CMK (cell line): Measurements from ENCODE around the gene ITGA11.

Experiments
- DNase-seq: peaks from one replicate; pipeline ENCODE4 v3.0.0-alpha.2; 2010; ENCODE audit warnings: low read depth

ITGA11 gene

DNA sequence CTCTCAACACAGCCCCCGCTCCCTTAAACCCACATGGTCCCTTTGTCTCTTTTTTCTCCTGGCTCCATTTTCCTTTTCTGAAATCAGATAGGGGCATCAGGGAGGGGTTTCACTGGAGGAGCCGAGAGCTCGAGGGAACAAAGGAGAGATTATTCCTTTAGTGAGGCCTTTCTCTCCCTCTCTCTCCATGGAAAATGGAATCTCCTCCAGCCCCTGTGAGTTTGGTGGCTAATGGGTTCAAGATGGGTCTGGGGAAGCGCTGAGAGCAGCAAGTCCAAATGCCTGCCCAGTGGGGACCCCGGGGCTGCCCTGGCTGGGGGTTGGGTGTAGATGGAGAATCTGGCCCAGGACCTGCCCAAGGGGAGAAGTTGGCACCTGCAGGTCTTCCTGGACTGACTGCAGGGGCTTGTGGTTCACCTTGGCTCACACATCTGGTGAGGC lies 56.8 kb downstream of the ITGA11 start:
- DNase-seq, result no peak

GRCh38 chr15:68374168-68374745 lies 57.7 kb downstream of the ITGA11 start:
- no peak for DNase-seq

DNA sequence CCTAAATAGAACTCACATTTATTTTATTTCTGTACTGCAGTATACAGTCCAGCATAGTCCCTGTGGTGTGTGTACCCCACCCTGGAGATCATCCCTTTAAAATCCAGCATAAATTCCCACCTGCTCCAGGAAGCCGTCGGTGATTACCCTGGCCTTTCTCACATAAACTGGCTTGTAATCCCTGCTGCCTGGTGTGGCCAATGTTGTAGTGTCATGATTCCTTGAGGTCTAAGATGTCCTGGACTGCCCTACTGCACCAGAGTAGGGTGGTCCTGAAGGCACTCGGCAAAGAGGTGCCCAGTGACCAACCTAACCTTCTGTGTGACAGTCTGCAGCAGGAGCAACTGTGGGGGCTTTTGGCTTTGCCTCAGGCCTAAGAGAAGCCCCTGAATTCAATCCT lies 58.9 kb downstream of the ITGA11 start:
- DNase-seq, result no peak

- DNase-seq, result no peak
Measured at GRCh38 chr15:68372291-68372811, 59.6 kb downstream of the ITGA11 start.

DNA sequence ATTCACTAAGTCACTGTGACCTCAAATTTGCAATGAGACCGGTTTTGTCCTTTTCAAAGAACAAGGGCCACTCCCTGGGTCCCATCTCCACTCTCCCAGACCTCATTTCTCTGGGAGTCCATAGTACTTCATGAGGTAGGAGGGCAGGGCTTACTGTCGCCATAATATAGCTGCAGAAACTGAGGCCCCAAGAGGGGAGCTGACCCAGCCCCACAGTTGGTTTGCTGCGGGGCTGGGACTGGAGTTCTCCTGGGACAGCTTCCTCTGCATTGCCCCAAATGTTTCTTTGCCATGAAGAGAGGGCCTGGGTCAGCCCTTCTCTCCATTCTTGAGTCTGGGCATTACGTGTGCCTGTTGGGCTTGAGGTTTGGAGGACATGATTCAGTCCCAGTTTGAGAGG lies 60.1 kb downstream of the ITGA11 start:
- DNase-seq, result no peak

DNA sequence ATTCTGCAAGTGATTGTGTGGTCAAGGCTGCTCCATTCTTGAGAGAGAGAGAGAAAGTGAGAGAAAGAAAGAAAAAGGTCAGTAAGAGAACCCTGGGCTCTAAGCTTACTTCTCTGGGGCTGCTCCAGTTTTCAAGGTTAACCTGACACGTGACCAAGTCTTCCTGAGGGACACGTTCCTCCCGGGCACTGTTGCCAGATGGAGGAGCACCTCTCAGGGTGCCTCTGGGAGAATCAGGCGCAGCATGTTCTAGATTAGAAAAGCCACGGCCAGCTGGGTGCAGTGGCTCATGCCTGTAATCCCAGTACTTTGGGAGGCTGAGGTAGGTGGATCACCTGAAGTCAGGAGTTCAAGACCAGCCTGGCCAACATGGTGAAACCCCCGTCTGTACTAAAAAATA lies 60.8 kb downstream of the ITGA11 start:
- DNase-seq, result no peak

DNA sequence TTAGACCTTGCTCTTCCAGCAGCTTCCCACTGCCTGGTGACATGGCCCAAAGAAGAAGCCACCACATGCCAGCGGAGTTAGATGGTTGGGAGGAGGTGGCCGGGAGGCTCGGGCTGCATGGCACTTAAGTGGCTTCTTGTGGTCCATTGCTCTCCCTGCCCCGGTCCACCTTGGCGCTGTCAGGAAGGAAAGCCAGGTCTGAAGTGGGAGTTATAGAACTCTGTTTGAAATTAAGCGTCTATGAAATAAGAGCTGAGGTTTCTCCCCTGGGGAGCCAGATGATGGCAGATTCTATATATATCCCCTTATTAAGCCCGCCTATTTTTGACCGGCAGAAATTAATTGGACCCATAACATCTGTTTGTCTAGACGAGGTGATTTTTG lies 61.2 kb downstream of the ITGA11 start:
- DNase-seq, result no peak

DNA sequence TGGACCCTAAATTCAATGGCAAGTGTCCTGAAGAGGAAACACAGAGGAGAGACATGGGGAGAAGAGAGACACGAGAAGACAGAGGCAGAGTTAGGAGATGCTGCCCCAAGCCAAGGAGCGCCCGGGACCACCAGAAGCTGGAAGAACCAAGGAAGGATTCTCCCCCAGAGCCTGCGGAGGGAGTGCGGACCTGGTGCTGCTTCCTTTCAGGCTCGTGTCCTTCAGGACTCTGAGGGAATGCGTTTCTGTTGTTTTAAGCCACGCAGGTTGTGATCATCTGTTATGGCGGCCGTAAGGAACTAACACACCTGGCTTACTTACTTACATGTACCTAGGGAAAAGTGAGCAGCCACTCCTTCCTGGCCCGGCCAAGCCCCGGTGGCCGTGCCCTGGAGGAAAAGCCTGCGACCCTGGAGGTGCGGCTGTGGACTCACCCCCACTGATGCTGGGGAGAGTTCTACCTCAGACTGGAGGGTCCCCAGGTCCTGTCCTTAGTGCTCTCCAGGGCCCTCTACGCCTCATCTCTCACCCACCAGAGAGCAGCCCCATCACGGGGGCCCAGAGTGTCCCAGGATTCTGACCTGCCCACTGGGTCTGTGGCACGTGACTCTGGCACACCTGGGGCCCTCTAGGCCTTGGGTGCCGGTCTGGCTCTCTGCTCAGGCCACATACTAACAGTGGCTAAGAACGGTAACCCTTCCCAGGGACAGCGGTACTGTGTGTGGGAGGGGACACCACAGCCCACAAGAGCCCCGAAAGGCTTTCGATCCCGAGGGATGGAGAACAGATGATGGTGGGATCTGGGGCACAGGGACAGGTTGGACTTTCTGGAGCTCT lies 61.8 kb downstream of the ITGA11 start:
- DNase-seq, result no peak

DNA sequence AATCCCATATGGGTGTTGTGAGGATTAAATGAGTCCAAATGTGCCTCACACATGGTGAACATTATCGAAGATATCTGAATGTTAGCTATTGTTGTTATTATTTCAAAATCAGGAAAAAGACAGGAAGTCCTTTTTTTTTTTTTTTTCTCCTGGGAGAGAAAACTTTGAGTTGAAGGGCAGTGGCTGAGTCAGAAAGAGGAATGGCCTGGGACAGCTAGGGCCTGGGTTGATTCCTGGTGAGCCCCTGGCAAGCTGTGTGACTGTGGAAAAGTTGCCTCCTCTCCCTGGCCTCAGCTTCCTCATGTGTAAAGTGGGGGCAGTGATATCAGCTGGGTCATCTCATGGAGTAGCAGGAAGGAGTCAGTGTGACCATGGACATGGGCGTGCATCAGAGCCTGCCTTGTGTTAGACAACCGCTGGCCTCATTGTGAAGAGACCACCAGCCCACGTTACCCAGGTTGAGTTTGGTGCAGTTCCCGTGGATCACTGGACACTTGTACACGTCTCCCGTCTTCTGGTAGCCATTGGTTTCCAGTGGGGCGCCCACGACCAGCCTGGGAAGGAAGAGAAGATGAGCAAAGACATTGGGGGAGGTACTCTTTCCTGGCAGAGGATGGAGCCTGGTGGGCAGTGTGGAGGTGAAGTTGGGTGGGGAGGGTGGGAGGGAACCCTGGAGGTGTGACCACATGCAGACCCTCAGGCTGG lies 63.1 kb downstream of the ITGA11 start:
- no peak for DNase-seq

- DNase-seq, result no peak
Measured at GRCh38 chr15:68367992-68368391, 64.0 kb downstream of the ITGA11 start.

GRCh38 chr15:68367226-68367625 lies 64.7 kb downstream of the ITGA11 start:
- DNase-seq, result no peak

DNA sequence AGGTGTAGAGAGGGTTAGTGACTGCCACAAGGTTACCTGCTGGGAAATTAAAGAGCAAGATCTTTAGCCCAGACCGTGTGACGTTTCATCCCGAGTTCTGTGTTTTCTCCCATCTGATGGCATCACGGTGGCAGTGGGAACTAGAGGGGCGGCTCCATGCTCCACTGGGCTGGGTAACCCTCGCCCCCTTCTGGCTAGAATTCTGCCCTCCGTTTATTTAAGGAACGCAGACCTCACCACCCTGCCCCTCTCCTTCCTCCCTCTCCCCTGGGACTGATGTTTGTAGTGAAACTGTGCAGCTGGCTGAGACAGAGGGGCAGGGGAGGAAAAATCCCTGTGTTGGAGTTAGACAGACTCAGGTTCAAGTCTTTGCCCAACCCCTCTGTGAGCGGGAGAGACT lies 65.6 kb downstream of the ITGA11 start:
- DNase-seq, result no peak

GRCh38 chr15:68365770-68366169 lies 66.2 kb downstream of the ITGA11 start:
- DNase-seq, result no peak

DNA sequence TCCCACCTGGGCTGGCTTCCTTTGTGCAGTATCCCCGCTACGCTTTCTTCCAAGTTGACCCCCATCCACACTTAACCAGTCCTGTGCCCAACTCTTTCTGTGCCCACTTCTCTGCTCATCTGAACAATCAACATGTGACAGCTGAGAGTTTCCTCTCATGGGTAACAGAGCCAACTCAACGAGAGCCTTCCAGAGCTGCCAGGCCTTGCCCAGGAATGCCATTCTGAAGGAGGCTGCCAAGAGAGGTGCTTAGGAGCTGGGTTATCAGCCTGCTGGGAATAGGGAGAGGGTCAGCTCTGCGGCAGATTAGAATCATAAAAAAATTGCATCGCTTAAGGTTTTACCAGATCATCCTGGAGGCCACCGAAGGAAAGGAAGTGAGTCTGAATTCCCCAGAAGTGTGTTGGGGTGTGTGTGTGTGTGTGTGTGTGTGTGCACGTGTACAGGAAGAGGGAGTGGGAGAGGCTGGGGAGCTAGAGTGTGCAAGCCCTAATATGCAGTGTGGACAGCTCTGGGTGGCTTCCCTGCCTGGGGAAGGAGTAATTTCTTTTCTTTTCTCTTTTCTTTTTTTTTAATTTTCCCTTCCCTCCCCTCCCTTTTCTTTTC lies 66.7 kb downstream of the ITGA11 start:
- no peak for DNase-seq

DNA sequence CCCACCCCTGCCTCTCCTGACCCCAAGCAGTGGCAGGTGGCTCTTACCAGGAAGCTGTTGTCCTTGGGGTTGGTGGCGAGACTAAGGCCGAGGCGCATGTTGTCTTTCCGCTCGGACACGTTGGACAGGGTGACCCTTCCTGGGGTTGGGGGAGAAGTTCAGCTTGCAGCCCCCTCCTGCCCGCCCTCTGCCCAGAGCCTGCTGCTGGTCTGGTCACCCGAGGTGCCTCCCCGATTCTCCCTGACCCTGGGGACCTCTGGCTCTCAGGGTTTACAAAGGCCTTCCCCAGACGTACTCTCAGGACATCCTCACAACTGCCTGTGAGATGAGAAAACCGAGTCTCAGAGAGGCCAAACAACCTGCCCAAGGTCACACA lies 67.3 kb downstream of the ITGA11 start:
- no peak for DNase-seq

DNA sequence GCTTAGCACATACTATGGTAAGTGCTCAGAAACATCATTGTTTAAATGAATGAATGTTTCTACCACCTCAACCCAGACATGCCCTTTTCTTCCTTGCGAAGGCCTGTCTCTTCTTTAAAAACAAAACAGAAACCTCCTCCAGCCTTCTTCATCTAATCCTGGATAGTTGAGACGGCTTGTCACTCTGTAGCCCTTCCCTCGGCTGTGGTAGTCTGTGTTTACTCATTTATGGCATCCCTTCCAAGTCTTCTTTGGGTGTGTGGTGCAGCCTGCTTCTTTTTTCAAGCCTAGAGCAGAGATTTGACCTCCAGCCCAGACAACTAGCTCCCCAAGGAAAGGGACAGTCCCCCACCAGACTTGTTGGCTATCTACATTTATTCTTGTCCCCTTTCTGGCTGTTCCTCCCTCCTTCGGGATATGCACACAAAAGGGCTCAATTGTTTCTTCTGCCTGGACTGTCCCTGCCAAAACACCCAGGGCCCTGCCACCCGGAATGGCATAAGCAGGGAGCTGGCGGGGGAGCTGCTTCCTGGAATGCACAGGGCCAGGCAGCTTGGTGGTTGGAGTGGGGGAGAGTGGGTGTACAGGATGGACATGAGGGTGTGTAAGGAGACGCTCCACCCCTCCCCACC lies 67.8 kb downstream of the ITGA11 start:
- no peak for DNase-seq

DNA sequence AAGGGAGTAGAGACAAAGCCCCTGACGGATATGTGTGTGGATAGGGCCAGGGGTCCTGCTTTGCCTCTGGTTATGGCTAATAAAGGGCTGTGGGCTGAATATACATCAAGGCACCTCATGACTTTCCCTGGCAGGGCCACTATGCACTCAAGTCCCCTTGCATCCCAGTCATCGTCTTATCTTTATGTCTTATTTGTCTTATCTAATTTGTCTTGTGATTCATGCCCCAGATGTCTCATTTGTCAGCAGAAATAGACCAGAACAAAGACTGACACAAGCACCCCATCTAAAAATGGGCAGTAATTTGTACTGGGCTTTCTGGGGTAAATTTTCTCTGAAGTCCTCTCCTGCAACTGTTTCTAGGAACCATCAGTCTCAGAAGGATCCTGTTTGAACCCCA lies 68.6 kb downstream of the ITGA11 start:
- DNase-seq, result no peak

GRCh38 chr15:68362537-68363126 lies 69.3 kb downstream of the ITGA11 start:
- no peak for DNase-seq

- DNase-seq, result no peak
Measured at GRCh38 chr15:68360721-68361120, 71.2 kb downstream of the ITGA11 start.

GRCh38 chr15:68356778-68357177 lies 75.2 kb downstream of the ITGA11 start:
- no peak for DNase-seq

DNA sequence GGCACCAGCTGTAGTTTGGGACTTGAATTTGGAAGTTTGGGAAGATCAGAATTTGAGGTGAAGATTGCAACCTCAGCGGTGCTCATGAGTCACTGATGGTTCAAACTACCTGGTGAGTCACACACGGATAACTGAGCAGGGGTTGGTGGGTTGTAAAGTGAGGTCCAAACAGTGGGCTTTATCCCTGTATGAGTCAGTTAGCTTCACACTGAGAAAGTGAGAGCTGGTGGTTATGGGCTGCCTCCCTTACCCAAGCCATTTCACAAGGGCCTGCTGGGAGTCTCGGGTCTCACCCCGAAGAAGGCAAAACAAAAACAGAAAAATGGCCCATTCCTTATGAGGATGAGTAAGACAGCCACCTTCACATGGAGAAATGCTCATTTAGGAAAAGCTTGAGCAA lies 77.0 kb downstream of the ITGA11 start:
- no peak for DNase-seq

DNA sequence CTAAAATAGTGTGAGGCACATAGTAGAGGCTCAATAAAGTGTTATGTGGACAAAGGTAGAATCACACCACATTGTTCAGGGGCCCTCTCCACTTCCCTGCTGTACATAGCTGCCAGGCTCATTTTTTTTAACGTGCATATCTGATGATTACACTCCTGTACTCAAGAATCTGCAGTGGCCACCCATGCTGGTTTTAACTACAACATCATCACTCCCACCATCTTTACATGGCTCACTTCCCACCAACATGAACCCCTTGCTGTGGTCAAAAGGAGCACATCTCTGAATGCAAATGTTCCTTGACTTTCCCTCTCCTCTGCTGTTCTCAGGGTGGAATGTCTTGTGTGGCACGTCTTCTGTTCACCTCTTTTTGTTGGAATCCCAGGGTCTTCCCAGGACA lies 77.7 kb downstream of the ITGA11 start:
- no peak for DNase-seq
